Endothelial cell of umbilical vein (primary cell): ENCODE results near the gene CMIP. TPM values are rescaled to one million over a fixed set of nuclear protein-coding genes. Genes with fewer than 3 reads are reported as not detected.

Experiments
- BruUV-seq: library from RNA; stranded (reverse); fragments of 400-500 nt; replicated peaks from 2 replicates; lab custom pipeline; 2021; lab: Mats Ljungman, UMichigan
- CTCF ChIA-PET: fragments of 300-600, 350-600 bp; sonication (Branson Sonifier 250); formaldehyde crosslinking; loops from one replicate; lab custom pipeline; 2021; ENCODE audit warnings: antibody characterized with exemption, inconsistent platforms; lab: Charles Lee
- POLR2A ChIA-PET: fragments of 300-600, 350-600 bp; sonication (Branson Sonifier 250); formaldehyde crosslinking; loops from one replicate; lab custom pipeline; 2021; ENCODE audit warnings: antibody characterized with exemption, inconsistent platforms; lab: Charles Lee
- DNase-seq: peaks from one replicate; pipeline ENCODE4 v3.0.0-alpha.2; 2011; ENCODE audit warnings: low read depth, low spot score
- FAIRE-seq: peaks from 2 replicates; lab custom pipeline; 2011; peaks lifted over from hg19 to GRCh38; lab: Jason Lieb, UNC
- H2AFZ ChIP-seq: 2 replicates; pipeline ENCODE4 v1.6.0; 2012; ENCODE audit warnings: low read depth, low read length, control low read depth, inconsistent platforms
- H3K27ac ChIP-seq: 2 replicates; pipeline ENCODE4 v1.5.1; 2011; ENCODE audit warnings: low read depth, mild to moderate bottlenecking, control low read depth, low read length, moderate library complexity; ENCODE audit not compliant: insufficient read depth
- H3K27me3 ChIP-seq, 2 experiments: 2 replicates each; pipeline versions ENCODE4 v1.6.0 to v1.6.1; 2011; ENCODE audit warnings: low read length in 2 of 2, mixed read lengths in 1 of 2; ENCODE audit not compliant: control insufficient read depth in 2 of 2, insufficient read depth in 2 of 2
- H3K36me3 ChIP-seq, 2 experiments: 2 replicates in 1 of 2; 3 replicates in 1 of 2; pipeline ENCODE4 v1.5.1; 2011; ENCODE audit warnings: low read length in 2 of 2, mild to moderate bottlenecking in 1 of 2, moderate library complexity in 1 of 2; ENCODE audit not compliant: control insufficient read depth in 2 of 2, insufficient read depth in 2 of 2; ENCODE audit errors: extremely low read depth in 1 of 2
- H3K4me1 ChIP-seq: 3 replicates; pipeline ENCODE4 v1.5.1; 2011; ENCODE audit warnings: mild to moderate bottlenecking, low read length; ENCODE audit not compliant: control insufficient read depth, insufficient read depth; ENCODE audit errors: extremely low read depth
- H3K4me2 ChIP-seq: 2 replicates; pipeline ENCODE4 v1.6.1; 2011; ENCODE audit warnings: low read length, control low read depth, mixed read lengths; ENCODE audit not compliant: insufficient read depth
- H3K4me3 ChIP-seq, 3 experiments: fragments of 200-600 bp in 1 of 3; sonication (generic), shearing (Covaris generic) in 1 of 3; replicated peaks in 1 of 3; 2 replicates each; pipeline ENCODE4 v1.5.1; 2011 to 2016; ENCODE audit warnings: control low read depth in 3 of 3, low read length in 3 of 3, mild to moderate bottlenecking in 2 of 3, inconsistent platforms in 1 of 3, low read depth in 1 of 3, moderate library complexity in 1 of 3; ENCODE audit not compliant: insufficient read depth in 1 of 3
- H3K79me2 ChIP-seq: 2 replicates; pipeline ENCODE4 v1.6.0; 2012; ENCODE audit warnings: low read length, inconsistent platforms; ENCODE audit not compliant: control insufficient read depth, insufficient read depth
- H3K9ac ChIP-seq: replicated peaks from 2 replicates; pipeline ENCODE3; 2011; ENCODE audit warnings: low read length, control low read depth; ENCODE audit not compliant: insufficient read depth; ENCODE audit errors: extremely low read depth
- H3K9me1 ChIP-seq: replicated peaks from 3 replicates; pipeline ENCODE4 v1.6.0; 2011; ENCODE audit warnings: mild to moderate bottlenecking, low read length; ENCODE audit not compliant: control insufficient read depth, insufficient read depth; ENCODE audit errors: extremely low read depth
- H3K9me3 ChIP-seq: replicated peaks from 2 replicates; pipeline ENCODE4 v1.5.1; 2012; ENCODE audit warnings: low read length, inconsistent platforms; ENCODE audit not compliant: control insufficient read depth, insufficient read depth
- H4K20me1 ChIP-seq: replicated peaks from 2 replicates; pipeline ENCODE3; 2011; ENCODE audit warnings: mild to moderate bottlenecking, low read length; ENCODE audit not compliant: control insufficient read depth, insufficient read depth; ENCODE audit errors: extremely low read depth
- EZH2 ChIP-seq: IDR thresholded peaks from 2 replicates; pipeline ENCODE4 v1.6.1; 2012; ENCODE audit warnings: borderline replicate concordance, low read depth, mild to moderate bottlenecking, moderate library complexity, low read length, inconsistent platforms; ENCODE audit not compliant: severe bottlenecking
- FOS ChIP-seq: IDR thresholded peaks from 2 replicates; pipeline ENCODE4 v1.6.1; 2011; ENCODE audit warnings: mild to moderate bottlenecking, low read length, moderate library complexity, borderline replicate concordance; ENCODE audit not compliant: insufficient read depth
- GATA2 ChIP-seq: IDR thresholded peaks from 2 replicates; pipeline ENCODE4 v1.7.0; 2011; ENCODE audit warnings: low read depth, mild to moderate bottlenecking, moderate library complexity, mixed read lengths, low read length; ENCODE audit not compliant: insufficient read length, insufficient read depth
- JUN ChIP-seq: IDR thresholded peaks from 2 replicates; pipeline ENCODE4 v1.6.1; 2011; ENCODE audit warnings: borderline replicate concordance, low read depth; ENCODE audit not compliant: insufficient read length, insufficient read depth
- MAX ChIP-seq: IDR thresholded peaks from 2 replicates; pipeline ENCODE4 v1.6.1; 2011; ENCODE audit not compliant: insufficient read depth, insufficient read length
- MYC ChIP-seq: IDR thresholded peaks from one replicate; pipeline ENCODE4 v1.6.1; 2011; ENCODE audit warnings: mild to moderate bottlenecking, low read depth, low read length
- POLR2A ChIP-seq: IDR thresholded peaks from 2 replicates; pipeline ENCODE4 v1.6.1; 2012; ENCODE audit warnings: low read depth, mild to moderate bottlenecking, control low read depth, low read length
- POLR2AphosphoS5 ChIP-seq: IDR thresholded peaks from 2 replicates; pipeline ENCODE4 v1.6.1; 2012; ENCODE audit warnings: low read depth, mild to moderate bottlenecking, control low read depth, low read length, moderate library complexity; ENCODE audit not compliant: insufficient read depth
- dilution Hi-C: fragments of 300-500 bp; cut with MboI; formaldehyde crosslinking; loops from one replicate; pipeline ENCODE4 v1.15.0; 2019; ENCODE audit warnings: low sequenced_read_pairs; ENCODE audit not compliant: extremely low pct_ligation_motif_present
- intact Hi-C: fragments of 100-400 bp; cut with micrococcal nuclease; formaldehyde crosslinking; loops from one replicate; pipeline ENCODE4 v1.10.0; 2022
- polyA plus RNA-seq, 4 experiments: library from polyadenylated mRNA; depleted of rRNA in 3 of 4; stranded (reverse) in 3 of 4; unstranded in 1 of 4; fragments of >200 nt; gene quantifications; 2 replicates each; pipeline versions ENCODE4 v1.2.1 to v1.2.3, GENCODE V29; 2011 to 2012; ENCODE audit warnings: missing spikeins in 1 of 4
- total RNA-seq: library from RNA; stranded (reverse); gene quantifications from 2 replicates; pipeline ENCODE4 v1.2.3, GENCODE V29; 2021
- TF ChIP-seq, protein P1 (sequence below), 2 donors: IDR thresholded peaks; 1 replicate in 1 of 2; 2 replicates in 1 of 2; pipeline ENCODE4 v1.5.1; 2011; ENCODE audit warnings: low read length in 2 of 2, mild to moderate bottlenecking in 2 of 2, moderate library complexity in 2 of 2, control low read depth in 1 of 2, inconsistent platforms in 1 of 2, low read depth in 1 of 2; ENCODE audit not compliant: insufficient read depth in 1 of 2; ENCODE audit errors: extremely low read depth in 1 of 2

Gene CMIP
- total and polyA plus RNA-seq, 2 donors (not counting 3 experiments of a cell fraction or from before 2014, with no cell fraction given): 29.0 to 101 TPM

- no peak for DNase-seq
- Histone ChIP-seq H2AFZ (no peak overlapping the region), H3K27ac (no peak overlapping the region), H3K4me3 (no peak overlapping the region), H3K79me2 (no peaks in the 10 kb centered on the region), H3K27me3 (no peaks in the 10 kb centered on the region), H4K20me1 (no peaks in the 10 kb centered on the region), H3K9me3 (no peaks in the 10 kb centered on the region), H3K4me1 (no peaks in the 10 kb centered on the region), H3K9ac (no peak overlapping the region), H3K9me1 (no peaks in the 10 kb centered on the region), H3K4me2 (no peak overlapping the region), H3K36me3 (no peaks in the 10 kb centered on the region)
- ChIA-PET CTCF (interaction anchor here (0.6 to 1.5 kb wide), 2 partner anchors 16 to 39 kb away, joined by 3 to 7 read pairs; no protein-coding TSS in a partner anchor), POLR2A (no interaction called here)
- no TSS peak for BruUV-seq
- intact Hi-C loops (no loop called here), dilution Hi-C loops (no loop called here)
- TF ChIP-seq MYC (no peak), MAX (no peak), POLR2A (no peak), POLR2AphosphoS5 (no peak), GATA2 (no peak), JUN (no peak), FOS (no peak), EZH2 (no peak)
- TF ChIP-seq, protein P1, sequence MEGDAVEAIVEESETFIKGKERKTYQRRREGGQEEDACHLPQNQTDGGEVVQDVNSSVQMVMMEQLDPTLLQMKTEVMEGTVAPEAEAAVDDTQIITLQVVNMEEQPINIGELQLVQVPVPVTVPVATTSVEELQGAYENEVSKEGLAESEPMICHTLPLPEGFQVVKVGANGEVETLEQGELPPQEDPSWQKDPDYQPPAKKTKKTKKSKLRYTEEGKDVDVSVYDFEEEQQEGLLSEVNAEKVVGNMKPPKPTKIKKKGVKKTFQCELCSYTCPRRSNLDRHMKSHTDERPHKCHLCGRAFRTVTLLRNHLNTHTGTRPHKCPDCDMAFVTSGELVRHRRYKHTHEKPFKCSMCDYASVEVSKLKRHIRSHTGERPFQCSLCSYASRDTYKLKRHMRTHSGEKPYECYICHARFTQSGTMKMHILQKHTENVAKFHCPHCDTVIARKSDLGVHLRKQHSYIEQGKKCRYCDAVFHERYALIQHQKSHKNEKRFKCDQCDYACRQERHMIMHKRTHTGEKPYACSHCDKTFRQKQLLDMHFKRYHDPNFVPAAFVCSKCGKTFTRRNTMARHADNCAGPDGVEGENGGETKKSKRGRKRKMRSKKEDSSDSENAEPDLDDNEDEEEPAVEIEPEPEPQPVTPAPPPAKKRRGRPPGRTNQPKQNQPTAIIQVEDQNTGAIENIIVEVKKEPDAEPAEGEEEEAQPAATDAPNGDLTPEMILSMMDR (IDR thresholded peaks at IDR 0.05; ENCODE audit: extremely low read depth in 1 of 2, insufficient read depth in 1 of 2, low read depth in 1 of 2, low read length in 2 of 2): no peak
- FAIRE-seq: no peak
These were observed 31.2 kb upstream of the CMIP start for GRCh38 chr16:81413245-81413990.
